Neuron (in vitro differentiated cells): Measurements from ENCODE around the gene DLL1.
A peak's percentile ranks its signal among the peaks of the same experiment; 100 is the strongest.
"Not testable (repeated sequence)": the region's sequence is repeated elsewhere in the genome, so short reads cannot be mapped to it uniquely, and the experiment has no call there.

ENCODE experiments used
- H2AFZ ChIP-seq: one replicate; pipeline ENCODE4 v1.6.1; 2013; ENCODE audit warnings: low read depth, mild to moderate bottlenecking, inconsistent platforms, low read length, moderate library complexity
- H3K27me3 ChIP-seq: one replicate; pipeline ENCODE4 v1.6.1; 2013; ENCODE audit warnings: low read length; ENCODE audit not compliant: insufficient read depth
- H3K36me3 ChIP-seq: one replicate; pipeline ENCODE4 v1.6.1; 2013; ENCODE audit warnings: low read length; ENCODE audit not compliant: insufficient read depth
- H3K4me1 ChIP-seq: one replicate; pipeline ENCODE4 v1.6.1; 2013; ENCODE audit warnings: low read length; ENCODE audit not compliant: insufficient read depth
- H3K4me3 ChIP-seq: 2 replicates; pipeline ENCODE4 v1.5.1; 2013; ENCODE audit warnings: mild to moderate bottlenecking, low read length, moderate library complexity
- H3K9me3 ChIP-seq: one replicate; pipeline ENCODE4 v1.6.1; 2013; ENCODE audit warnings: low read length

Gene DLL1, protein sequence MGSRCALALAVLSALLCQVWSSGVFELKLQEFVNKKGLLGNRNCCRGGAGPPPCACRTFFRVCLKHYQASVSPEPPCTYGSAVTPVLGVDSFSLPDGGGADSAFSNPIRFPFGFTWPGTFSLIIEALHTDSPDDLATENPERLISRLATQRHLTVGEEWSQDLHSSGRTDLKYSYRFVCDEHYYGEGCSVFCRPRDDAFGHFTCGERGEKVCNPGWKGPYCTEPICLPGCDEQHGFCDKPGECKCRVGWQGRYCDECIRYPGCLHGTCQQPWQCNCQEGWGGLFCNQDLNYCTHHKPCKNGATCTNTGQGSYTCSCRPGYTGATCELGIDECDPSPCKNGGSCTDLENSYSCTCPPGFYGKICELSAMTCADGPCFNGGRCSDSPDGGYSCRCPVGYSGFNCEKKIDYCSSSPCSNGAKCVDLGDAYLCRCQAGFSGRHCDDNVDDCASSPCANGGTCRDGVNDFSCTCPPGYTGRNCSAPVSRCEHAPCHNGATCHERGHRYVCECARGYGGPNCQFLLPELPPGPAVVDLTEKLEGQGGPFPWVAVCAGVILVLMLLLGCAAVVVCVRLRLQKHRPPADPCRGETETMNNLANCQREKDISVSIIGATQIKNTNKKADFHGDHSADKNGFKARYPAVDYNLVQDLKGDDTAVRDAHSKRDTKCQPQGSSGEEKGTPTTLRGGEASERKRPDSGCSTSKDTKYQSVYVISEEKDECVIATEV

DNA sequence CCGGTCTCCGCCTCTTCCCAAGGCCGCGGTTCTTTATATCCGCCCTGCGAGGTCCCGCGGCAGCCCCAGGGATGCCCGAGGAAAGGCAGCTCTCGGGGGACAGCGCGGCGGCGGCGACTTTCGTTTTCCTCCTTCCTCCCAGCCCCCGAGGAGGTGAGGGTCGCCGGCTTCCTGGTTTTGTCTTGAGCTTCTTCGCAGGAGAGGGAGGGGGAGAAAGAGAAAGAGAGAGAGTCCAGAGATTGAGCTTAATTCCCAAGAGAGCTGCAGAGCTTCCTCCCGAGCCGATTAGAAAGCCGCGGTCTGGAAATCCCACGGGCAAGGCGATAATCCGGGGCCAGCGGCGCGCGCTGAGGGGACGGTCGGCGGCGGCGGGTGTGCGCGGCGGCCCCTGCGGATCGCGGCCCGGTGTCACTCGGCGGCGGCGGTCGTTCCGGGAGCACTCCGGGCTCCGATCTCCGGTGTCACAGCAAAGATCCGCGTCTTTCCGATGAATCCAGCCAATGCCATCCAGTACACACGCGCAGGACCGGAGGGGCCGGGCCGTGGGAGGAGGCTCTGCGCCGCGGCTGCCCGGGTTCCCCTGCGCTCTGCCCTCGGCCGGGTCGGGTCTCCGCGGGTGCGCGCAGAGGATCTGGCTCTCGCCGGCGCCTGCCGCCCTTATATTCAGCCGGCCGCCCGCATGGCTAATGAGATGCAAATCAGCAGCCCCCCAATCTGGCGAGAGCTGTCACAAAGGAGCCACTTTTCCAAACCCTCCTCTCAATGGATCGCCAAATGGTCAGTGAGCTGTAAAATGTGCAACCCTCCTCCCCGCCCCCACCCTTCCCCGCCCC is at the start of gene DLL1:
DLL1 (minus strand) TSS at position 783 of the 833 bp plus-strand sequence. CDS start 939 bp downstream, outside the sequence.
- peak within 1 kb of the TSS; percentile 78 for H3K4me3 ChIP-seq
- no peaks in the 10 kb centered on the region for H3K9me3 ChIP-seq

DNA sequence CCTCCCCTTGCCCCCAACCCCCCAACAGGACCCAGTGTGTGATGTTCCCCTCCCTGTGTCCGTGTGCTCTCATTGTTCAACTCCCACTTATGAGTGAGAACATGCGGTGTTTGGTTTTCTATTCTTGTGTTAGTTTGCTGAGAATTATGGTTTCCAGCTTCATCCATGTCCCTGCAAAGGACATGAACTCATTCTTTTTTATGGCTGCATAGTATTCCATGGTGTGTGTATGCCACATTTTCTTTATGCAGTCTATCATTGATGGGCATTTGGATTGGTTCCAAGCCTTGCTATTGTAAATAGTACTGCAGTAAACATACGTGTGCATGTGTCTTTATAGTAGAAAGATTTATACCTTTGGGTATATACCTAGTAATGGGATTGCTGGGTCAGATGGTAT is 44.3 kb upstream of the DLL1 start:
- not testable (repeated sequence) for H3K4me1 ChIP-seq, H3K9me3 ChIP-seq, H3K27me3 ChIP-seq, H2AFZ ChIP-seq, H3K4me3 ChIP-seq
- H3K36me3 ChIP-seq = peaks cover 37% of the 10 kb centered on the region

More for the DNA sequence above, at the start of gene DLL1:
- Histone ChIP-seq H3K27me3 (no peaks in the 10 kb centered on the region), H2AFZ (peak within 1 kb of the TSS; percentile 70), H3K4me1 (peaks cover 76% of the 10 kb centered on the region), H3K36me3 (peaks cover 16% of the 10 kb centered on the region)

DNA sequence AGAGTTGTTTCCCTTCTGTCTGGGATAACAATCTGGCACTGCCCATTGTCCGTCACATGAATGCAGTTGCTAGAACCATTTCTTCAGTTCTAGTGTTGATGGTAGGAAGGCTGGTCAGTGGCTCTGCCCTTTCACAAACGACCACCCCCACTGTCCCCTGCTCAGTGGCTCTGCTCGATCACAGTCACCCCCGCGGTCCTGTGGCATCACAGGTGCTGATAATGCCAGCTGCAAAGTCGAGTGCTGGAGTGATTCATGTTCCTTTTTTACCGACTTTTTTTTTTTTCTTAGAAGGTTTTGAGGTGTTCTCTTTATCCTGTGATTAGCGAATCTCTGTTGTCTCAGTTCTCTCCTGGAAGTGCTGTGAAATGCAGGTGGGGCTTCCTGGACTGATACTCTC is 38.4 kb upstream of the DLL1 start:
- H3K4me3 ChIP-seq = no peak overlapping the region
- peaks cover 4% of the 10 kb centered on the region for H3K9me3 ChIP-seq
- H2AFZ ChIP-seq = no peak overlapping the region
- no peaks in the 10 kb centered on the region for H3K4me1 ChIP-seq
- peaks cover 71% of the 10 kb centered on the region for H3K36me3 ChIP-seq
- H3K27me3 ChIP-seq = no peaks in the 10 kb centered on the region

DNA sequence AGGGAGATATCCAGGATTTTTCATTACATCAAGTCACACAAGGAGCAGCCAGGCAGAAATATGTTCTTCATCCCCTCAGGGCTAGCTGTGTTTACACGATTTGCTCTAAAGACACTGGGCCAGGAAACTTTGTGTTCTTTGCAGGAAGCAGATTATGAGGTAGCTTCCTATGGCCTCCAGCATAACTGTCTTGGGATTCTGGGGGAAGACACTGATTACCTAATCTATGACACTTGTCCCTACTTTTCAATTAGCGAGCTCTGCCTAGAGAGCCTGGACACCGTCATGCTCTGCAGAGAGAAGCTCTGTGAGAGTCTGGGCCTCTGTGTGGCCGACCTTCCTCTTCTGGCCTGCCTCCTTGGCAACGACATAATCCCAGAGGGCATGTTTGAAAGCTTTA is 26.8 kb upstream of the DLL1 start:
- H2AFZ ChIP-seq = no peak overlapping the region
- no peaks in the 10 kb centered on the region for H3K4me1 ChIP-seq
- H3K36me3 ChIP-seq = peaks cover 42% of the 10 kb centered on the region
- H3K9me3 ChIP-seq = no peaks in the 10 kb centered on the region
- H3K4me3 ChIP-seq = no peak overlapping the region
- H3K27me3 ChIP-seq = no peaks in the 10 kb centered on the region

DNA sequence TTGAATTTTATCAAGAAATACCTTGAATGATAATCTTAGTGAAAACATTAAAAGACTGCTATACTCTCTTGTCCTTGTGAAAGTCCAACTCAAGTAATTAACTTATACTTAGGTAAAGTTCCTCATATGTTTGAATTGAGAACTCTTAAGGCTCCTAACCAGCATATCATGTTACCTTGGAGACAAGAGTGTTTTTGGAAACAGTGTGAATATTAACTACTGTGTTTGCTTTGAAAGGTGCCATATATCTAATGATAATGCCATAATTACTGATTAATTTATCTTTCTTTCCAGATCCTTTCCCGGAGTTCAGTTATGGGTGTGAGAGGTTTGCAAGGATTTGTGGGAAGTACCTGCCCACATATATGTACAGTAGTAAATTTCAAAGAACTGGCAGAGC is 26.2 kb upstream of the DLL1 start:
- Histone ChIP-seq H2AFZ (no peak overlapping the region), H3K4me3 (no peak overlapping the region), H3K36me3 (peaks cover 36% of the 10 kb centered on the region), H3K4me1 (no peaks in the 10 kb centered on the region), H3K9me3 (no peaks in the 10 kb centered on the region), H3K27me3 (no peaks in the 10 kb centered on the region)

DNA sequence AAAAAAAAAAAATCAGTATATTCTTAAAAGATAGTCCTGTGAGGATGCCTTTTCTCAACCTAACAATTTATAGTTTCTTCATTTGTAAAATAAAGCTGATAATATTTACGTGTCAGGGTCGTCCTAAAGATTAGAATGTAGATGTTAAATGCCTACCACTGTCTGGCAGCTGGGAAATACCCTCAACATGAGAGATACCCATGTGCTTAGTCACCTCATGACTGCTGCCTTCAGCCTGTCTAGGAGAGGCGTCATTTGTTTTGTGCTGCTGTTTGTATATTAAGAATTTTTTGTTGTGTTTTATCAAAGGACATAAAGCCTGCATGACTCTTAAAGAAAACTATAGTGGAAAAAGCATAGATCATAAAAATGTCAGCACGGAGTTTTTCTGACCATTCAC is 25.2 kb upstream of the DLL1 start:
- Histone ChIP-seq H3K36me3 (peaks cover 32% of the 10 kb centered on the region), H3K4me1 (no peaks in the 10 kb centered on the region), H2AFZ (no peak overlapping the region), H3K4me3 (no peak overlapping the region), H3K27me3 (no peaks in the 10 kb centered on the region), H3K9me3 (no peaks in the 10 kb centered on the region)

DNA sequence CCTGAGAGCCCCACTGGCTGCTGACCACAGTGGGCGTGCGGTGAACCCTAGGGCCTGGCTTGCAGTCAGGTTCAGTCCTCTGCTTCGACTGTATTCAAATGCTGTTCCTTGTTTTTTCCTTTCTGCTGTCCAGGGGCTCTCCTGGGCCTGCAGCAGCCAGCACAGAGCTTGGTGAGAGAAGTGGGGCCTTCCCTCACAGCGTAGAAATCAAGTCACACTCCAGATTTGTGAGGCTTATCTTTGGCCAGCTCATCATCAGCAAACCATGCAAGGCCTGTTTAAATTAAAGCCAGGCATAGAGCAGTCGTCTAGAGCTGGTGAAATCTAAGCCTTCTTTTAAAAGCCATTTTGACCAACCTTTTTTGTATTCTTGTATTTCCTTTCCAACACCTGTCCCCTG is 24.1 kb upstream of the DLL1 start:
- Histone ChIP-seq H3K36me3 (peaks cover 26% of the 10 kb centered on the region), H3K27me3 (no peaks in the 10 kb centered on the region), H3K4me1 (no peaks in the 10 kb centered on the region), H3K4me3 (no peak overlapping the region), H3K9me3 (no peaks in the 10 kb centered on the region), H2AFZ (no peak overlapping the region)

DNA sequence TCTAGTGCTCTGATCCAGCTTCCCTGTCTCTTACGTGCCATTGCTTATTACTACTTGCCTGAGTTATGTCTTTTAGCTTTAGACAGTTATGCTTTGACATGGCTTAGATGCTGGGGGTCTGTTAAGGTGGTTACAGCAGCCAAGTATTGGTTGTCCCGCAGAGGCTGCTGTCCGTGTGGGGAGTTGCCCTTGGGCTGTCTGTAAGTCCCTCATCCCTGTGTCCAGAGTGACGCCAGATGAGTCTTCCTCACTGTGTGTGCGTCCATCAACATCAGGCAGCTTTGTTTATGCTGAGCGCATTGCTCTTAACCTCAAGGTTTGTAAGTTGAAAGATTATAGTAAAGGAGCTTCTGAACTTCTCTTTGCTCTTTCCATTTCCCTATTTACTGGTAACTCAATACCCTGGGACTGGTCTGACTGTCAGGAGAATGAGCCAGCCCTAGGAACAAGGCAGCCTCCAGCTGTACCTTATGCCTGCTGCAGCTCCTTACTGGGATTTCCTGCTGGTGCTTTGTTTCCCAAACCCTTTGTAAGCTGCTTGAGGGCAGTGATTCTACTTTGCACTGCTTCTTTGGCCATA is 22.9 kb upstream of the DLL1 start:
- H2AFZ ChIP-seq = no peak overlapping the region
- H3K4me1 ChIP-seq = peaks cover 3% of the 10 kb centered on the region
- H3K4me3 ChIP-seq = no peak overlapping the region
- no peaks in the 10 kb centered on the region for H3K27me3 ChIP-seq
- H3K9me3 ChIP-seq = no peaks in the 10 kb centered on the region
- peaks cover 17% of the 10 kb centered on the region for H3K36me3 ChIP-seq

DNA sequence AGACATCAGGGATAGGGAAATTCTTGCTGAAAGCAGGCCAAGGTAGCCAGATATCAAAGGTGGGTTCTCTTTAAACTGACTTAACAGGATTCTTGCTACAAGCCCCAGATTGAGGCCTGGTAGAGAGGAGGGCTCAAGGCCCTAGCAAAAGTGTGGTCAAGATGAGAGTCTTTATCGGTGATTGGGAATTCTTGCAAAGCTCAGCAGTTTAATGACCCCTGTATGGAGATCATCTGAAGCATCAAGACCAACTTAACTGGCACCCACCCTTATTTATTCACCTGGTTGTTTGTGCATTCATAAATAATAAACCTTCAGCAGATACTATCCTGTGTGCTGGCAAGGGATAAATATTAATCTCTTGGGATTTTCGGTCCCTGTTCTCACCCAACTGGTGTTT is 22.0 kb upstream of the DLL1 start:
- Histone ChIP-seq H3K27me3 (no peaks in the 10 kb centered on the region), H2AFZ (no peak overlapping the region), H3K9me3 (no peaks in the 10 kb centered on the region), H3K4me3 (no peak overlapping the region), H3K4me1 (peaks cover 12% of the 10 kb centered on the region), H3K36me3 (peaks cover 8% of the 10 kb centered on the region)

DNA sequence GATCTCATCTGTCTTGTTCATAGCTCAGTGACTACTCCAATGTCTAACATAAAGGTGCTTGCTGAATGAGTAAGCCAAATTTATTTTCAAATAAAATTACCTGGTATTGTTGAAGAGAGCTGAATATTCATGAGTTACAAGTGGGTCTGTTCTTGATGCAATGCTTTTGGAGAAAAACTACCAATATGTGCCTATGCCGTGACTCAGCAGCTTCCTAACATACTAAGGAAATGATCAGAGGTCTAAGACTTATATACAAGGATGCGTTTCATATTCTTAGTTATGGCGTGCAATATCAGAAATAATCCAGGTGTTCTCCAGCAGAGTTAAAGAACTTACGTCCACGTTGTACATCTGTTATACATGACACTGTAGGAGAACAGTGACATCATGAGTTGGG is 20.8 kb upstream of the DLL1 start:
- Histone ChIP-seq H3K4me3 (no peak overlapping the region), H3K27me3 (no peaks in the 10 kb centered on the region), H3K4me1 (peaks cover 22% of the 10 kb centered on the region), H3K9me3 (no peaks in the 10 kb centered on the region), H3K36me3 (no peaks in the 10 kb centered on the region), H2AFZ (no peak overlapping the region)

DNA sequence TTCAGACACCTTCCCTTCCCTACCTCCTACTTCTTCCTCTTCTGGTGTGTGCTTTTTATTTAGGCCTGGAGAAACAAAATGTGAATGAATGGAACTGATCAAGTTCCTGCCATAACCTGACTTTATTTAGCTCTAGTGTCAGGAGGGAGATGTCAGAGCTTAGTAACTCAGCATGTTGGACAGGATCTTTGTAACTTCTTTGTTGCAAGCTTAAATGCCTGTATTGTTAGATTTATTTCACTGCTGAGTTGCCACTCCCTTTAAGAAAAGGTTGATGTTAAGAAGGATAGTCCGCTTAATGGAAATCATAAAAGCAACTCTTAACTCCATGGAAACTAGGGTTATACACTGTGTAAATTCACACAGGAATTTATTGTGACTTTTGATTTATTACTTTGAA is 17.9 kb upstream of the DLL1 start:
- H3K4me1 ChIP-seq = peaks cover 29% of the 10 kb centered on the region
- H3K36me3 ChIP-seq = no peaks in the 10 kb centered on the region
- no peak overlapping the region for H2AFZ ChIP-seq
- H3K9me3 ChIP-seq = no peaks in the 10 kb centered on the region
- H3K27me3 ChIP-seq = no peaks in the 10 kb centered on the region
- H3K4me3 ChIP-seq = no peak overlapping the region

DNA sequence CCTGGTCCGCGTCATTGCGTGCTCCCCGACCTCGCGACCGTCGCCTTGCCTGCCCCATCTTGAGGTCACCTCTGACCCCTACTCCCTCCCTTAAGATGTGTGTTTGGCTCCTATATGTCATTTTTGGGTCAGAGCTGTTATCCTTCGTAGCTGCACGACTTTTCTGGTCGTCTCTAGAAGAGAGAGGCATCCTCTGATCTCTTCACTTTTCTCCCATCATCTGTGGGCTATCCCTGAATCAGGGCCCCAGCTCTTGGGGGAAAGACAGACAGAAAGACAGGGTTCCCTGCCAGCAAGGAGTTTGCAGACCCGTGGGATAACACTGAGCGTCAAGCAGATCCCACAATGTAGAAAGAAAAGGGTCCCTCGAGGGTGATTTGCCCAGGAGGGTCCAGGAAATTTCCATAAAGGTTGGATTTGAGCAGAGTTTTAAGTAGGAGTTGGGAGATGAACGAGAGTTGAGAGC is 16.2 kb upstream of the DLL1 start:
- Histone ChIP-seq H3K36me3 (no peaks in the 10 kb centered on the region), H3K27me3 (no peaks in the 10 kb centered on the region), H2AFZ (no peak overlapping the region), H3K4me1 (peaks cover 29% of the 10 kb centered on the region), H3K4me3 (peak overlapping the region; percentile 88), H3K9me3 (no peaks in the 10 kb centered on the region)
